HCT116 (cell line): Measurements from ENCODE around the gene PKDCC.

ENCODE experiments used
- CTCF ChIP-seq, 3 experiments: fragments of 200-600 bp in 1 of 3; sonication (generic) in 1 of 3; IDR thresholded peaks in 2 of 3; conservative IDR thresholded peaks in 1 of 3; 2 replicates each; pipeline ENCODE4 v1.5.1; 2012 to 2017; ENCODE audit warnings: low read depth in 2 of 3, low read length in 2 of 3, antibody characterized with exemption in 1 of 3, borderline replicate concordance in 1 of 3, control low read depth in 1 of 3, mild to moderate bottlenecking in 1 of 3, mixed read lengths in 1 of 3, mixed run types in 1 of 3, moderate library complexity in 1 of 3; ENCODE audit not compliant: insufficient read depth in 1 of 3
- POLR2A ChIP-seq: IDR thresholded peaks from 2 replicates; pipeline ENCODE4 v1.7.0; 2011; ENCODE audit warnings: borderline replicate concordance; ENCODE audit not compliant: insufficient read depth, insufficient read length; ENCODE audit errors: extremely low read depth
- RAD21 ChIP-seq: IDR thresholded peaks from 2 replicates; pipeline ENCODE4 v1.6.1; 2012; ENCODE audit warnings: low read depth, mild to moderate bottlenecking

GRCh38 chr2:42059261-42059898 lies 11.6 kb downstream of the PKDCC start:
- TF ChIP-seq POLR2A (no peak), RAD21 (no peak), CTCF (IDR thresholded peaks at IDR 0.05 in 2 of 3, conservative IDR thresholded peaks at IDR 0.05 in 1 of 3; ENCODE audit: borderline replicate concordance in 1 of 3, insufficient read depth in 1 of 3, low read depth in 2 of 3, low read length in 2 of 3) (no peak)
